Astrocyte (in vitro differentiated cells and primary cell): ENCODE measurements around the gene RBCK1. TPM values are rescaled to one million over a fixed set of nuclear protein-coding genes. Genes with fewer than 3 reads are reported as not detected.

Source experiments
- DNase-seq: peaks from one replicate; pipeline ENCODE4 v3.0.0-alpha.2; 2010; ENCODE audit warnings: low read depth
- FAIRE-seq: peaks from 2 replicates; lab custom pipeline; 2011; peaks lifted over from hg19 to GRCh38; lab: Jason Lieb, UNC
- H2AFZ ChIP-seq: 2 replicates; pipeline ENCODE4 v1.6.0; 2012; ENCODE audit warnings: low read depth, low read length, inconsistent platforms
- H3K27ac ChIP-seq: 2 replicates; pipeline ENCODE4 v1.5.1; 2011; ENCODE audit warnings: low read depth, low read length, inconsistent platforms
- H3K27me3 ChIP-seq: 2 replicates; pipeline ENCODE4 v1.6.0; 2011; ENCODE audit warnings: low read length, inconsistent platforms; ENCODE audit not compliant: insufficient read depth
- H3K36me3 ChIP-seq: 2 replicates; pipeline ENCODE4 v1.5.1; 2011; ENCODE audit warnings: low read length, inconsistent platforms; ENCODE audit not compliant: insufficient read depth
- H3K4me1 ChIP-seq: 2 replicates; pipeline ENCODE4 v1.5.1; 2011; ENCODE audit warnings: low read length, inconsistent platforms; ENCODE audit not compliant: insufficient read depth
- H3K4me2 ChIP-seq: 2 replicates; pipeline ENCODE4 v1.6.0; 2012; ENCODE audit warnings: low read length, inconsistent platforms
- H3K4me3 ChIP-seq: 2 replicates; pipeline ENCODE4 v1.5.1; 2011; ENCODE audit warnings: low read depth, mild to moderate bottlenecking, low read length, inconsistent platforms; ENCODE audit not compliant: insufficient read depth
- H3K79me2 ChIP-seq: 2 replicates; pipeline ENCODE4 v1.6.0; 2012; ENCODE audit warnings: mild to moderate bottlenecking, low read length, inconsistent platforms; ENCODE audit not compliant: insufficient read depth
- H3K9ac ChIP-seq: 2 replicates; pipeline ENCODE4 v1.6.0; 2012; ENCODE audit warnings: mild to moderate bottlenecking, low read length, inconsistent platforms
- H3K9me3 ChIP-seq: 2 replicates; pipeline ENCODE4 v1.5.1; 2012; ENCODE audit warnings: low read depth, mild to moderate bottlenecking, low read length, inconsistent platforms; ENCODE audit not compliant: insufficient read depth
- H4K20me1 ChIP-seq: 2 replicates; pipeline ENCODE4 v1.6.0; 2012; ENCODE audit warnings: low read length, inconsistent platforms; ENCODE audit not compliant: insufficient read depth
- H3K27ac Mint-ChIP-seq: one replicate; pipeline ENCODE4 v1.8.0; 2021; ENCODE audit warnings: mild to moderate bottlenecking, mixed read lengths; ENCODE audit not compliant: unreplicated experiment
- H3K27me3 Mint-ChIP-seq: one replicate; pipeline ENCODE4 v1.8.0; 2021; ENCODE audit warnings: low read depth, mixed read lengths; ENCODE audit not compliant: unreplicated experiment
- H3K36me3 Mint-ChIP-seq: one replicate; pipeline ENCODE4 v1.8.0; 2021; ENCODE audit warnings: low read depth, mixed read lengths; ENCODE audit not compliant: unreplicated experiment
- H3K4me1 Mint-ChIP-seq: one replicate; pipeline ENCODE4 v1.8.0; 2021; ENCODE audit warnings: low read depth, mixed read lengths; ENCODE audit not compliant: unreplicated experiment
- H3K4me3 Mint-ChIP-seq: one replicate; pipeline ENCODE4 v1.8.0; 2021; ENCODE audit warnings: mild to moderate bottlenecking, moderate library complexity, mixed read lengths; ENCODE audit not compliant: unreplicated experiment
- H3K9me3 Mint-ChIP-seq: one replicate; pipeline ENCODE4 v1.8.0; 2021; ENCODE audit warnings: mild to moderate bottlenecking, mixed read lengths; ENCODE audit not compliant: unreplicated experiment
- CTCF ChIP-seq: IDR thresholded peaks from 2 replicates; pipeline ENCODE4 v1.5.1; 2011; ENCODE audit warnings: low read depth, mild to moderate bottlenecking, inconsistent platforms, low read length, moderate library complexity; ENCODE audit not compliant: insufficient read depth
- EZH2 ChIP-seq: IDR thresholded peaks from 2 replicates; pipeline ENCODE4 v1.6.1; 2012; ENCODE audit warnings: mild to moderate bottlenecking, low read length, inconsistent platforms; ENCODE audit not compliant: insufficient read depth
- total RNA-seq: library from RNA; stranded (reverse); gene quantifications from 2 replicates; pipeline ENCODE4 v1.2.1, GENCODE V29; 2021

RBCK1 gene
- total RNA-seq, 1 donor from 2014 or later = 124 TPM

- Histone ChIP-seq H3K27me3 (no peaks in the 10 kb centered on the region), H3K36me3 (peaks cover 3% of the 10 kb centered on the region), H3K4me2 (no peak overlapping the region), H3K79me2 (no peaks in the 10 kb centered on the region), H2AFZ (no peak overlapping the region), H3K4me1 (peaks cover 1% of the 10 kb centered on the region), H3K27ac (no peak overlapping the region), H4K20me1 (no peaks in the 10 kb centered on the region), H3K9me3 (no peaks in the 10 kb centered on the region), H3K4me3 (no peak overlapping the region), H3K9ac (no peak overlapping the region)
- peaks cover 11% of the 10 kb centered on the region for H3K4me1 Mint-ChIP-seq
- FAIRE-seq (no peak), DNase-seq (no peak)
- no peak for TF ChIP-seq EZH2
- TF ChIP-seq CTCF = no peak
- H3K4me3 Mint-ChIP-seq = no peak overlapping the region
- H3K27me3 Mint-ChIP-seq = no peaks in the 10 kb centered on the region
- no peaks in the 10 kb centered on the region for H3K9me3 Mint-ChIP-seq
- no peak overlapping the region for H3K27ac Mint-ChIP-seq
- H3K36me3 Mint-ChIP-seq = peaks cover 22% of the 10 kb centered on the region
Observed at GRCh38 chr20:396619-397431, 11.3 kb upstream of the RBCK1 start.

- Mint-ChIP-seq H3K27me3 (no peaks in the 10 kb centered on the region), H3K27ac (no peak overlapping the region), H3K9me3 (no peaks in the 10 kb centered on the region), H3K36me3 (peaks cover 20% of the 10 kb centered on the region), H3K4me1 (peaks cover 13% of the 10 kb centered on the region), H3K4me3 (no peak overlapping the region)
- Histone ChIP-seq H3K79me2 (no peaks in the 10 kb centered on the region), H3K4me1 (peaks cover 3% of the 10 kb centered on the region), H3K9ac (no peak overlapping the region), H3K27me3 (no peaks in the 10 kb centered on the region), H3K9me3 (no peaks in the 10 kb centered on the region), H3K4me3 (no peak overlapping the region), H3K27ac (no peak overlapping the region), H3K36me3 (peaks cover 3% of the 10 kb centered on the region), H3K4me2 (no peak overlapping the region), H2AFZ (no peak overlapping the region), H4K20me1 (no peaks in the 10 kb centered on the region)
- no peak for DNase-seq
- FAIRE-seq = no peak
- no peak for TF ChIP-seq EZH2
- TF ChIP-seq CTCF = no peak
Observed at GRCh38 chr20:397432-398237, 10.5 kb upstream of the RBCK1 start.
